Left ventricle myocardium inferior (tissue), 1 donor: ENCODE data around the gene TSC22D1. TPM values are rescaled to one million over a fixed set of nuclear protein-coding genes. Genes with fewer than 3 reads are reported as not detected.

ENCODE experiments used
- DNase-seq: peaks from one replicate; pipeline ENCODE4 v3.0.0-alpha.2; 2020
- H3K27ac ChIP-seq: fragments of 200-600 bp; replicated peaks from 2 replicates; pipeline ENCODE4 v1.8.0; 2021
- H3K27me3 ChIP-seq: fragments of 200-600 bp; 2 replicates; pipeline ENCODE4 v1.8.0; 2021; ENCODE audit warnings: low read depth
- H3K36me3 ChIP-seq: fragments of 200-600 bp; 2 replicates; pipeline ENCODE4 v1.8.0; 2021
- H3K4me1 ChIP-seq: fragments of 200-600 bp; 2 replicates; pipeline ENCODE4 v1.8.0; 2021
- H3K4me3 ChIP-seq: fragments of 200-600 bp; 2 replicates; pipeline ENCODE4 v1.8.0; 2021; ENCODE audit warnings: mild to moderate bottlenecking, moderate library complexity
- H3K9me3 ChIP-seq: fragments of 200-600 bp; replicated peaks from 2 replicates; pipeline ENCODE4 v1.8.0; 2021
- CTCF ChIP-seq: fragments of 200-600 bp; IDR thresholded peaks from 2 replicates; pipeline ENCODE4 v1.8.0; 2021; ENCODE audit warnings: antibody characterized with exemption, mild to moderate bottlenecking, borderline replicate concordance
- intact Hi-C: fragments of 100-400 bp; cut with micrococcal nuclease; formaldehyde crosslinking; loops from one replicate; pipeline ENCODE4 v1.11.0; 2022
- total RNA-seq: library from RNA; stranded (reverse); fragmentation: NEBNext Ultra II Directional; extraction: Animal tissue kit (Norgen Biotek cat#: 25700); gene quantifications from one replicate; pipeline ENCODE4 v1.2.1, GENCODE V29; 2021
- donor health status: DM: no; HTN: yes; CAD: no; lungs with severe emphysema.

The TSC22D1 gene
- total RNA-seq, 1 donor from 2014 or later, result 158 TPM

GRCh38 chr13:44592216-44592847, 16.2 kb upstream of the TSC22D1 start:
- Histone ChIP-seq H3K27me3 (no peaks in the 10 kb centered on the region), H3K27ac (no peak overlapping the region), H3K36me3 (no peaks in the 10 kb centered on the region), H3K4me1 (no peaks in the 10 kb centered on the region), H3K4me3 (no peak overlapping the region), H3K9me3 (peaks cover 5% of the 10 kb centered on the region)
- no peak for DNase-seq
- intact Hi-C loops, result no loop called here
- TF ChIP-seq CTCF, result no peak

- Histone ChIP-seq H3K27me3 (no peaks in the 10 kb centered on the region), H3K4me1 (no peaks in the 10 kb centered on the region), H3K27ac (no peak overlapping the region), H3K36me3 (no peaks in the 10 kb centered on the region), H3K9me3 (no peaks in the 10 kb centered on the region), H3K4me3 (no peak overlapping the region)
- intact Hi-C loops, result no loop called here
- TF ChIP-seq CTCF, result no peak
- DNase-seq, result no peak
Observed at GRCh38 chr13:44591316-44591715, 15.2 kb upstream of the TSC22D1 start.

GRCh38 chr13:44583137-44583536, 7.0 kb upstream of the TSC22D1 start:
- Histone ChIP-seq H3K9me3 (no peaks in the 10 kb centered on the region), H3K4me1 (peaks cover 5% of the 10 kb centered on the region), H3K36me3 (no peaks in the 10 kb centered on the region), H3K27ac (no peak overlapping the region), H3K27me3 (no peaks in the 10 kb centered on the region), H3K4me3 (no peak overlapping the region)
- intact Hi-C loops, result no loop called here
- no peak for DNase-seq
- no peak for TF ChIP-seq CTCF

GRCh38 chr13:44578067-44578400, 1.9 kb upstream of the TSC22D1 start:
- peaks cover 50% of the 10 kb centered on the region for H3K4me1 ChIP-seq
- no peaks in the 10 kb centered on the region for H3K9me3 ChIP-seq
- TF ChIP-seq CTCF, result no peak
- intact Hi-C loops, result loop anchor here (10.0 kb wide), 1 partner anchor 93 kb away; no protein-coding TSS in a partner anchor
- no peak for DNase-seq
- peak overlapping the region; percentile 98 for H3K27ac ChIP-seq
- H3K27me3 ChIP-seq, result no peaks in the 10 kb centered on the region
- peak overlapping the region; percentile 95 for H3K4me3 ChIP-seq
- H3K36me3 ChIP-seq, result no peaks in the 10 kb centered on the region

GRCh38 chr13:44577236-44578066, 1.3 kb upstream of the TSC22D1 start:
- Histone ChIP-seq H3K36me3 (no peaks in the 10 kb centered on the region), H3K27me3 (no peaks in the 10 kb centered on the region), H3K4me3 (peak overlapping the region; percentile 95), H3K4me1 (peaks cover 56% of the 10 kb centered on the region), H3K27ac (peak overlapping the region; percentile 98), H3K9me3 (no peaks in the 10 kb centered on the region)
- intact Hi-C loops, result loop anchor here (10.0 kb wide), 1 partner anchor 93 kb away; no protein-coding TSS in a partner anchor
- peak; percentile 98 for DNase-seq
- no peak for TF ChIP-seq CTCF
